Measurements from ENCODE around the gene METTL27.

Gene METTL27

DNA sequence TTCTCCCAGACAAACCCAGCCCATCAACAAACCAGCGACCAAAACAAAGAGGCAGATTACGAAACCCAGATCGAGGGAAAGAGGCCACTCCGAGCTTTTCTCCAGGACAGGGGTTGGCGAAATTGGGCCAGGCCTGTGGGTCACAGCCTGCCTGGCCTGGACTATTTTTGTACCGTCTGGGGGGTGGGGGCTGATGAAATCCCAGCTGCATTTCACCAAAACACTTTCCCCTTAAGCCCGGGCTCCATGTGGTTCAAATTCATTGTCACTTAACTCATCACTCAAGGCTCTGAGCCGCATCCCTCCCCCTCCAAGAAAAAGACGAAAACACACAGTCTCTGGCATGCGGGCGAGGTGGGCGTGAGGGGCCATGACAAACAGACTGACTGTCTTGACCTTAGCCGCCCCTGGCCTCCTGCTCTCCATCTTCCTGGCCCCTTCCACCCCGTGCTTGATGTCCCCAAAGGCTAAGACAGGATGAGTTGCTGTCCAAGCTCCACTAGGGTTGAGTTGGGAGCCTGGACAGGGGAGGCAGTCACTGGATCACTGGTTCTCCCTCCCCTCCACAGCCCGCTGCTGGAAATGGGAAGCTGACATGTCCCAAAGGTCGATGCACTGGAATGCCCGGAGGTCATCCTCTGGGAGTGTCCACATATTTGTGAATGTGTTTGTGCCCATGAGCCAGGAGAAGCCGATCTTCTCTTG is 37.8 kb upstream of the METTL27 start:
- no peak for TF ChIP-seq CTCF (IDR thresholded peaks at IDR 0.05; ENCODE audit: low read depth, low read length)
- no peaks in the 10 kb centered on the region for H3K9me3 ChIP-seq (ENCODE audit: severe bottlenecking)
- H3K27me3 ChIP-seq (ENCODE audit: insufficient read depth, low read depth, severe bottlenecking), result no peaks in the 10 kb centered on the region
- H3K27ac ChIP-seq, result no peak overlapping the region
- no peak for DNase-seq
- no peak overlapping the region for H3K4me3 ChIP-seq (ENCODE audit: low read depth, low read length)
- H3K36me3 ChIP-seq, result no peaks in the 10 kb centered on the region

GRCh38 chr7:73876973-73877372 is 34.7 kb upstream of the METTL27 start:
- no peaks in the 10 kb centered on the region for H3K27me3 ChIP-seq (ENCODE audit: insufficient read depth, low read depth, severe bottlenecking)

DNA sequence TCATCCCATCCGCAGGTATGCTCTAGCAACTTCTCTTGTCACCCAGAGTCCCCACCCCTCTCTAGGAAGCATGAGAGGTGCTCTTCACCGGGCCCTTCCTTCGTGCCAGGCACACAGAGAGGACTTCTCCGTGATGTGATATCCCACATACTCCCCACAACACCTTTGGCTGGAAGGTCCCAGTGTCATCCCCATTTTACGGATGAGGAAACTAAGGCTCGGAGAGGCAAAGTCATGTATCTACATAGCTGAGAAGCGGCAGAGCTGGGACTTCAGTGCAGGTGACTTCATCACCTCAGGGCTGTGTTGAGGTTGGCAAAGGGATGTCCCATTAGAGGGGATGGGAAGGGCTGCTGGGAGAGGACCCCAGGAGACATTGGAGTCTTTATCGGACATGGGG is 34.0 kb upstream of the METTL27 start:
- no peaks in the 10 kb centered on the region for H3K36me3 ChIP-seq
- DNase-seq, result no peak
- H3K4me3 ChIP-seq (ENCODE audit: low read depth, low read length), result no peak overlapping the region
- no peak for TF ChIP-seq CTCF (IDR thresholded peaks at IDR 0.05; ENCODE audit: low read depth, low read length)
- no peaks in the 10 kb centered on the region for H3K27me3 ChIP-seq (ENCODE audit: insufficient read depth, low read depth, severe bottlenecking)
- H3K9me3 ChIP-seq (ENCODE audit: severe bottlenecking), result no peaks in the 10 kb centered on the region
- no peak overlapping the region for H3K27ac ChIP-seq

More at GRCh38 chr7:73876973-73877372, 34.7 kb upstream of the METTL27 start:
- H3K4me3 ChIP-seq (ENCODE audit: low read depth, low read length), result no peak overlapping the region
- no peak for DNase-seq
- TF ChIP-seq CTCF (IDR thresholded peaks at IDR 0.05; ENCODE audit: low read depth, low read length), result no peak
- no peaks in the 10 kb centered on the region for H3K9me3 ChIP-seq (ENCODE audit: severe bottlenecking)
- no peak overlapping the region for H3K27ac ChIP-seq
- no peaks in the 10 kb centered on the region for H3K36me3 ChIP-seq

DNA sequence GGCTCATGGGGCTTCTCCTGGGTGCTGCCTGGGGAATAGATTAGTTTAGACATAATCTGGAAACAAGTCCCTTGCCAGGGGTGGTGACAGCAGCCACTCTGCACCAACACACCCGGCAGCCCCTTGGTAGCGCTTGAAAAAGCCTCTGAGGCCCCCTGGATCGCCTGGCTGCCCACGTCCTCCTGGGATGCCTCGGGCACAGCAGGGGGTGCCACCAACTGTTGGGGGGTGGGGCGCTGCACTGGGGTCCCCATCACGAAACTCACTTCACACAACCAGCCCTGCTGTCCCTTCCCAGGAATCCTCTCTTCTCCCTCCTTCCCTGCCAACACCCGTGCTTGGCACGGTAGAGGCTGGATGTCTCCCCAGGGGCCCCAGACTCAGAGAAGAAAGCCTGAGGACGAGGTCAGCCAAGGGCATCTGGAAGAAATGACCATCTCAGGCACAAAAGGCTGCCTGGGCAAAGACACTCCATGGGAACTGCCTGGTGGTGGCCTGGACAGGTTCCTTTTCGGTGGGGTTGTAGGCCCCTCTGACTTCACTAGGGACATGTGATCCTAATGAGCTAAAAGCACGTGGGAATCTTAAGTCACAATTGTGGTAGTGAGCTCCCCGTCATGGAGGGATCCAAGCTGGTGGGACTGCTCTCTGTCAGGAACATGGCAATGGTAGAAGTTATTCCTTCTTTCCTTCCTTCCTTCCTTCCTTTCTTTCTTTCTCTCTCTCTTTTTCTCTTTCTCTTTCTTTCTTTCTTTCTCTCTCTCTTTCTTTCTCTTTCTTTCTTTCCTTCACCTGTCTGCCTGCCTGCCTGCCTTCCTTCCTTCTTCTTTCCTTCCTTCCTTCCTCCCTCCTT is 30.0 kb upstream of the METTL27 start:
- Histone ChIP-seq H3K9me3 (ENCODE audit: severe bottlenecking) (no peaks in the 10 kb centered on the region), H3K4me3 (ENCODE audit: low read depth, low read length) (no peak overlapping the region), H3K27me3 (ENCODE audit: insufficient read depth, low read depth, severe bottlenecking) (no peaks in the 10 kb centered on the region), H3K27ac (no peak overlapping the region), H3K36me3 (no peaks in the 10 kb centered on the region)
- TF ChIP-seq CTCF (IDR thresholded peaks at IDR 0.05; ENCODE audit: low read depth, low read length), result no peak
- DNase-seq, result no peak

- H3K4me3 ChIP-seq (ENCODE audit: low read depth, low read length), result no peak overlapping the region
- no peaks in the 10 kb centered on the region for H3K36me3 ChIP-seq
- no peak for DNase-seq
These were observed 29.1 kb upstream of the METTL27 start for GRCh38 chr7:73871163-73872011.

More at GRCh38 chr7:73871163-73872011, 29.1 kb upstream of the METTL27 start:
- TF ChIP-seq CTCF (IDR thresholded peaks at IDR 0.05; ENCODE audit: low read depth, low read length), result no peak
- Histone ChIP-seq H3K9me3 (ENCODE audit: severe bottlenecking) (no peaks in the 10 kb centered on the region), H3K27me3 (ENCODE audit: insufficient read depth, low read depth, severe bottlenecking) (no peaks in the 10 kb centered on the region), H3K27ac (no peak overlapping the region)

Data from WERI-Rb-1 (cell line).